Activated CD4-positive, alpha-beta T cell treated with anti-CD3 and anti-CD28 coated beads, Interleukin-2, amount 10 ng/mL, durations not matched to agents 24 days and 14 days (primary cell): ENCODE results near the gene ME1. TPM values are rescaled to one million over a fixed set of nuclear protein-coding genes. Genes with fewer than 3 reads are reported as not detected.
"Not testable (repeated sequence)": the region's sequence is repeated elsewhere in the genome, so short reads cannot be mapped to it uniquely, and the experiment has no call there.

ENCODE experiments used
- DNase-seq: peaks from one replicate; pipeline ENCODE4 v3.0.0; 2022
- H3K27ac Mint-ChIP-seq: one replicate; pipeline ENCODE4 v1.8.0; 2022; ENCODE audit warnings: mild to moderate bottlenecking, mixed read lengths
- H3K27me3 Mint-ChIP-seq: one replicate; pipeline ENCODE4 v1.8.0; 2022; ENCODE audit warnings: mixed read lengths
- H3K36me3 Mint-ChIP-seq: one replicate; pipeline ENCODE4 v1.8.0; 2022; ENCODE audit warnings: low read depth, mild to moderate bottlenecking, mixed read lengths
- H3K4me1 Mint-ChIP-seq: one replicate; pipeline ENCODE4 v1.8.0; 2021; ENCODE audit warnings: mixed read lengths
- H3K4me3 Mint-ChIP-seq: one replicate; pipeline ENCODE4 v1.8.0; 2022; ENCODE audit warnings: mild to moderate bottlenecking, moderate library complexity, mixed read lengths
- H3K9me3 Mint-ChIP-seq: one replicate; pipeline ENCODE4 v1.8.0; 2021; ENCODE audit warnings: mixed read lengths
- intact Hi-C: fragments of 100-400 bp; cut with micrococcal nuclease; formaldehyde crosslinking; loops from one replicate; pipeline ENCODE4 v1.15.1; 2023
- total RNA-seq: library from RNA; stranded (reverse); gene quantifications from 2 replicates; pipeline ENCODE4 v1.2.3, GENCODE V29; 2022

The ME1 gene
- total RNA-seq, 1 donor from 2014 or later: not detected

DNA sequence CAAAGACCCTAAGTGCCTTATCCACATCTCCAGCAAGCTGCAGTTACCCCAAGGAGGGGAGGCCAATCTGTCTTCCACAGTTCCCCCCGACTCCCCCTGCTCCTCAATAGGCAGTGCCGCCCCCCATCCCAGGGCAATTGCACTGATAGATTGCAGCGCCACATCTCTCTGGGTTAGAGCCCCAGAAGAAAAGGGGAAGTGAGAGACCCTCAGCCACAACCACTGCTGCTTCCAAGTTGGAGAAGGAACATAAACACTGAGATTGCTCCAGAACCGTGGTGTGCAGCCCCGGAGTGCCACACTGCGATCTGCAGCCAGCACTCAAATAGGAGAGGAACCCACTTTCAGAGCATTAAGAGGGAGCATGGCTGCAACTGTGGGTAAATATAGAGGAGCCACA is 136.2 kb downstream of the ME1 start:
- H3K36me3 Mint-ChIP-seq: no peaks in the 10 kb centered on the region

GRCh38 chr6:83292900-83293843 is 137.7 kb downstream of the ME1 start:
- H3K4me1 Mint-ChIP-seq: peaks cover 5% of the 10 kb centered on the region
- no peak for DNase-seq
- no peak overlapping the region for H3K4me3 Mint-ChIP-seq
- peaks cover 20% of the 10 kb centered on the region for H3K9me3 Mint-ChIP-seq
- peak overlapping the region; percentile 1 for H3K27ac Mint-ChIP-seq
- intact Hi-C loops: loop anchor here (1.0 kb wide), 1 partner anchor 22 kb away; no protein-coding TSS in a partner anchor
- H3K36me3 Mint-ChIP-seq: no peaks in the 10 kb centered on the region
- H3K27me3 Mint-ChIP-seq: peaks cover 19% of the 10 kb centered on the region

More for the DNA sequence above, 136.2 kb downstream of the ME1 start:
- DNase-seq: no peak
- Mint-ChIP-seq H3K4me3 (no peak overlapping the region), H3K9me3 (peaks cover 20% of the 10 kb centered on the region), H3K4me1 (peaks cover 5% of the 10 kb centered on the region), H3K27ac (no peak overlapping the region), H3K27me3 (peaks cover 19% of the 10 kb centered on the region)
- intact Hi-C loops: no loop called here

DNA sequence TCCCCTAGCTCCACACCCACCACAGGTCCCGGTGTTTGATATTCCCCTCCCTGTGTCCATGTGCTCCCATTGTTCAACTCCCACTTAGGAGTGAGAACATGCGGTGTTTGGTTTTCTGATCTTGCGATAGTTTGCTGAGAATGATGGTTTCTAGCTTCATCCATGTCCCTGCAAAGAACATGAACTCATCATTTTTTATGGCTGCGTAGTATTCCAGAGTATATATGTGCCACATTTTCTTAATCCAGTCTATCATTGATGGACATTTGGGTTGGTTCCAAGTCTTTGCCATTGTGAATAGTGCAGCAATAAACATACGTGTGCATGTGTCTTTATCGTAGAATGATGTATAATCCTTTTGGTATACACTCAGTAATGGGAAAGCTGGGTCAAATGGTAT is 143.6 kb downstream of the ME1 start:
- H3K4me1 Mint-ChIP-seq, intact Hi-C loops, H3K4me3 Mint-ChIP-seq, H3K36me3 Mint-ChIP-seq, H3K27ac Mint-ChIP-seq, H3K27me3 Mint-ChIP-seq, DNase-seq: not testable (repeated sequence)
- peaks cover 15% of the 10 kb centered on the region for H3K9me3 Mint-ChIP-seq

- Mint-ChIP-seq H3K27ac (no peak overlapping the region), H3K9me3 (peaks cover 6% of the 10 kb centered on the region), H3K27me3 (peaks cover 7% of the 10 kb centered on the region), H3K36me3 (no peaks in the 10 kb centered on the region), H3K4me1 (no peaks in the 10 kb centered on the region), H3K4me3 (no peak overlapping the region)
- DNase-seq: no peak
- intact Hi-C loops: no loop called here
Observed at GRCh38 chr6:83285917-83286316, 144.9 kb downstream of the ME1 start.

GRCh38 chr6:83273596-83273995 is 157.3 kb downstream of the ME1 start:
- Mint-ChIP-seq H3K27me3 (no peaks in the 10 kb centered on the region), H3K4me3 (no peak overlapping the region), H3K36me3 (no peaks in the 10 kb centered on the region), H3K9me3 (no peaks in the 10 kb centered on the region), H3K4me1 (no peaks in the 10 kb centered on the region), H3K27ac (no peak overlapping the region)
- intact Hi-C loops: no loop called here
- no peak for DNase-seq

DNA sequence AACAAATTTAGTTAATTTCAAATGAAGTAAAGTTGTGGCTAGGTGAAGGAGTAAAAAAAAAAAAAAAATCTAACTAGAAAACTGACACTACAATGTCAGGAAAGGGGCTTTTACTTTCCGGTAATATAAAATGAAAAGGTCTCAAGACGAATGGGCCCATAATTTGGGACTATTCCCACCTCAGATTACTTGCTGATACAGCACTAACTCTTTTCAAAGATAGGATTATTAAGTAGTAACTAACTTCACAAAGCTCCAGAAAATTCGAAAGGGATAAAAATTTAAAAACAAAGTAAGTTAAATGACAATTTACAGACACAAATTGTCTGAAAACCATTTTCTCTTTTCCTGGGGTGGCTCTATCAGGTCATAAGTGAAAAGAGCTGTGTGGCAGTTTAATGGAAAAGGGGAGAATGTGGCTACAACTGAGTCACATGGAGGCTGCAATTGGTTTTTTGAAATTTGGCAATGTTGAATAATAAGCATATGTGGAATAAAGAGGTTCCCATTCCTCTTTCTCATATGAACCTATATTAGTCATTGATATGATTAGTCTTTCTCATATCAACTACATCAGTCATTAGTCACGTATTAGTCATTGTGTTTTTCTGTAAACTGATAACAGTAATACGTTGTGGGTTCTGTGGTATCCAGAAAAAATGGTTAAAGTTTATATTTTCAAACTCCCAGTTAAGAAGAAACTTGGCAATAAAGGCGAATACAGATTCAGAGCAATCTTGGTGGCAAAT is 159.7 kb downstream of the ME1 start:
- Mint-ChIP-seq H3K4me3 (no peak overlapping the region), H3K27ac (no peak overlapping the region), H3K9me3 (no peaks in the 10 kb centered on the region), H3K4me1 (no peaks in the 10 kb centered on the region), H3K36me3 (no peaks in the 10 kb centered on the region), H3K27me3 (no peaks in the 10 kb centered on the region)
- DNase-seq: no peak
- intact Hi-C loops: loop anchor here (1.0 kb wide), 1 partner anchor 22 kb away; no protein-coding TSS in a partner anchor

DNA sequence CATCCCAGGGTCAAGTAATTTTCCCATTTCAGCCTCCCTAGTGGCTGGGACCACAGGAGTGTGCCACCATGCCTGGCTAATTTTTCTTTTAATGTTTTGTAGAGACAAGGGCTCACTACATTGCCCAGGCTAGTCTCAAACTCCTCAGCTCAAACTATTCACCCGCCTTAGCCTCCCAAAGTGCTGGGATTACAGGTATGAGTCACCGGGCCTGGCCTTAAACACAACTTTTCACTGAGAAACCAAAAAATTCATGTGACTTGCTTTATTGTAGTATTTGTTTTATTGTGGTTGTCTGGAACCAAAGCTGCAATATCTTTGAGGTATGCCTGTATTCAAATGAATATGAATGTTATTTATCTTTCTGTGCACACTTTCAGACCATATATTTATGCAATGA is 165.5 kb downstream of the ME1 start:
- no peak overlapping the region for H3K27ac Mint-ChIP-seq
- intact Hi-C loops: no loop called here
- no peak overlapping the region for H3K4me3 Mint-ChIP-seq
- no peaks in the 10 kb centered on the region for H3K27me3 Mint-ChIP-seq
- H3K36me3 Mint-ChIP-seq: no peaks in the 10 kb centered on the region
- H3K4me1 Mint-ChIP-seq: no peaks in the 10 kb centered on the region
- DNase-seq: no peak
- no peaks in the 10 kb centered on the region for H3K9me3 Mint-ChIP-seq

DNA sequence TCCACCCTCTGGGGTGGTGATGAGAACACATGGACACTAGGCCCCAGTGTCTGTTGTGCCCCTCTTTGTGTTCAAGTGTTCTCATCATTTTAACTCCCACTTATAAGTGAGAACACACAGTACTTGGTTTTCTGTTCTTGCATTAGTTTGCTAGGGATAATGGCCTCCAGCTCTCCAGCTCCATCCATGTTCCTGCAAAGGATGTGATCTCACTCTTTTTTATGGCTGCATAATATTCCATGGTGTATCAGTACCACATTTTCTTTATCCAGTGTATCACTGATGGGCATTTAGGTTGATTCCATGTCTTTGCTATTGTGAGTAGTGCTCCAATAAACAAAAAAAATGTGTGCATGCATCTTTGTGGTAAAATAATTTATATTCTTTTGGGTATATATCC is 170.3 kb downstream of the ME1 start:
- H3K4me1 Mint-ChIP-seq: no peaks in the 10 kb centered on the region
- no peaks in the 10 kb centered on the region for H3K36me3 Mint-ChIP-seq
- DNase-seq: no peak
- no peak overlapping the region for H3K27ac Mint-ChIP-seq
- intact Hi-C loops: no loop called here
- H3K4me3 Mint-ChIP-seq: no peak overlapping the region
- no peaks in the 10 kb centered on the region for H3K27me3 Mint-ChIP-seq
- no peaks in the 10 kb centered on the region for H3K9me3 Mint-ChIP-seq

DNA sequence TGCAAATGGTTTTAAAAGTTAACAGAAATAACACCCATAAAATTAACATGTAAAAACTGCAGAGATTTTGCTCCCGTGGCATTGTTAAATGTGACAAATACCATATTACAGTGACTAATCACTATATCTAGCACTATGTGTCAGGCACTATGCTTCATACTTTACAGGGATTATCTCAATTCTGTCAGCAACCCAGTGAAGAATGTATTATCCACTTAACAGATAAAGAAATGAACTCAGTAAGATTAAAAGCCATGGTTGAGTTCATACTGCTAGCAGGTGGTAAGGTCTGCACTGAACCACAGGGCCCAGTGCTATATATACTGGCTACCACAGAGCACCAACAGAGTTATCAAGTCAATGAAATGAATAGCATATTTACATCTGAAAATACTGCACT is 172.3 kb downstream of the ME1 start:
- H3K36me3 Mint-ChIP-seq: no peaks in the 10 kb centered on the region
- intact Hi-C loops: no loop called here
- no peak overlapping the region for H3K4me3 Mint-ChIP-seq
- no peaks in the 10 kb centered on the region for H3K9me3 Mint-ChIP-seq
- no peak overlapping the region for H3K27ac Mint-ChIP-seq
- H3K27me3 Mint-ChIP-seq: no peaks in the 10 kb centered on the region
- H3K4me1 Mint-ChIP-seq: no peaks in the 10 kb centered on the region
- no peak for DNase-seq

DNA sequence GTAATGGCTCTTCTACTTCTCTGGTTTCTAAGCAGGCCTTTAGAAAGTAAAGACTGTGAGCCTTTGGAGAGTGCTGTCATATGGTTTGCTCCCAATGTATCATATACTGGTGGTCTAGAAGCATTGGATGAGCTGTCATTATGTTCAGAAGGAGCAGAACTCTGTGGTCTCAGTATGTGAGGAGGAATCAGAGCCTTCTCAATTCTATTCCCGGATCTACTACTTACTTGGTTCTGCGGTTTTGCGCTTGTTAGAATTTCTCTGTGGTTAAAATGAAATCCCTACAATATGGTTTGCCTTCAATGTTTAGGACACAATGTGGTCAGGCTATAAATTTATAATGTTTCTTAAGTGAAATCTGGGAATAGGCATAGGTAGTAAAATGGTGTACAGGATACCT is 173.1 kb downstream of the ME1 start:
- Mint-ChIP-seq H3K4me3 (no peak overlapping the region), H3K27me3 (no peaks in the 10 kb centered on the region), H3K4me1 (no peaks in the 10 kb centered on the region), H3K9me3 (no peaks in the 10 kb centered on the region), H3K36me3 (no peaks in the 10 kb centered on the region), H3K27ac (no peak overlapping the region)
- intact Hi-C loops: no loop called here
- DNase-seq: no peak

GRCh38 chr6:83256719-83257118 is 174.1 kb downstream of the ME1 start:
- intact Hi-C loops, H3K36me3 Mint-ChIP-seq, H3K4me1 Mint-ChIP-seq, H3K4me3 Mint-ChIP-seq, H3K9me3 Mint-ChIP-seq, H3K27ac Mint-ChIP-seq, H3K27me3 Mint-ChIP-seq, DNase-seq: not testable (repeated sequence)

- intact Hi-C loops: no loop called here
- Mint-ChIP-seq H3K4me1 (no peaks in the 10 kb centered on the region), H3K36me3 (no peaks in the 10 kb centered on the region), H3K9me3 (no peaks in the 10 kb centered on the region), H3K4me3 (no peak overlapping the region), H3K27ac (no peak overlapping the region), H3K27me3 (peaks cover 5% of the 10 kb centered on the region)
- DNase-seq: no peak
Observed at GRCh38 chr6:83252719-83253118, 178.1 kb downstream of the ME1 start.

GRCh38 chr6:83250235-83250634 is 180.6 kb downstream of the ME1 start:
- no peak overlapping the region for H3K4me3 Mint-ChIP-seq
- no peaks in the 10 kb centered on the region for H3K36me3 Mint-ChIP-seq

GRCh38 chr6:83247471-83247870 is 183.4 kb downstream of the ME1 start:
- Mint-ChIP-seq H3K4me1 (no peaks in the 10 kb centered on the region), H3K36me3 (no peaks in the 10 kb centered on the region), H3K27me3 (peaks cover 4% of the 10 kb centered on the region), H3K4me3 (no peak overlapping the region), H3K27ac (no peak overlapping the region), H3K9me3 (no peaks in the 10 kb centered on the region)
- DNase-seq: no peak
- intact Hi-C loops: no loop called here

More at GRCh38 chr6:83250235-83250634, 180.6 kb downstream of the ME1 start:
- Mint-ChIP-seq H3K4me1 (no peaks in the 10 kb centered on the region), H3K27me3 (peaks cover 5% of the 10 kb centered on the region), H3K27ac (no peak overlapping the region), H3K9me3 (no peaks in the 10 kb centered on the region)
- DNase-seq: no peak
- intact Hi-C loops: no loop called here
